DMS79 treated with DMSO at 0.1 percent for 48 hours (cell line): ENCODE measurements around the gene SLC35F6.
A peak's percentile ranks its signal among the peaks of the same experiment; 100 is the strongest.

Experiments used
- DNase-seq: peaks from one replicate; lab custom pipeline; 2025; lab: John Stamatoyannopoulos, UW

Gene SLC35F6, protein sequence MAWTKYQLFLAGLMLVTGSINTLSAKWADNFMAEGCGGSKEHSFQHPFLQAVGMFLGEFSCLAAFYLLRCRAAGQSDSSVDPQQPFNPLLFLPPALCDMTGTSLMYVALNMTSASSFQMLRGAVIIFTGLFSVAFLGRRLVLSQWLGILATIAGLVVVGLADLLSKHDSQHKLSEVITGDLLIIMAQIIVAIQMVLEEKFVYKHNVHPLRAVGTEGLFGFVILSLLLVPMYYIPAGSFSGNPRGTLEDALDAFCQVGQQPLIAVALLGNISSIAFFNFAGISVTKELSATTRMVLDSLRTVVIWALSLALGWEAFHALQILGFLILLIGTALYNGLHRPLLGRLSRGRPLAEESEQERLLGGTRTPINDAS

DNA sequence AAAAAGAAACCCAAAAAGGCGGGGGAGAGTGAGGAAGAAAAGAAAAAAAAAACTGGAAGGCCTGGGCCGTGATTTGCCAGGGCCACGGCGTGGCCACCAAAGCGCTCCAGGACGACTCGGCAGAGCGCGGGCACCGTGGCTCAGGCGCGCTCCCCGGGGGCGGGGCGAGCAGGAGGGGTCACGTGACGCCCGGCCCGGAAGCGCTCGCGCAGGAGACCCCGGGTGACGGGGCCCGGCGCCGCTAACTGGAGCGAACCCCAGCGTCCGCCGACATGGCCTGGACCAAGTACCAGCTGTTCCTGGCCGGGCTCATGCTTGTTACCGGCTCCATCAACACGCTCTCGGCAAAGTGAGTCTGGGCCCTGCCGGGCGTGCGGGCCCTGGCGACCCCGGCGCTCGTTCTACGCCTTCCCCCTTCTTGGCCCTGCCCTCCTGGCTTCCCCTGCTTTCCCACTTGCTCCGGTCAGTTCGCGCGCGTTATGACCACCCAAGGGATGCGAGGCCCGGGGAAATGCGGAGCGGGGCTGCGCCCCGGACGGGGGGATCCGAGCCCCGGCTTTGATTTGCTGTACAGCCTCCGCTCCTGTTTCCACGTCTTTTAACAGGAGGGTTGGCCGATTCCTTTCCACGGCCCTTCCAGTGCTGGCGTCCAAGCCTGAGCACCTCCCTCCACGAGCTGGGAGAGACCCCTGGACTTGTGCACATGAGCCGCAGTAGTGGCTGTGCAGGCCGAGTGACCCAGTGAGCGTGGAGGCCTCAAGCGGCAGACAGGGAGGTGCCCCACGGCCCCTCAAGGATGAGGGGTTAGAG is at the start of gene SLC35F6:
Gene SLC35F6, plus strand, starts transcription at position 207 of the 810 bp plus-strand sequence. Its CDS starts 66 bp downstream, at position 273.
- peak; percentile 56 for DNase-seq

DNA sequence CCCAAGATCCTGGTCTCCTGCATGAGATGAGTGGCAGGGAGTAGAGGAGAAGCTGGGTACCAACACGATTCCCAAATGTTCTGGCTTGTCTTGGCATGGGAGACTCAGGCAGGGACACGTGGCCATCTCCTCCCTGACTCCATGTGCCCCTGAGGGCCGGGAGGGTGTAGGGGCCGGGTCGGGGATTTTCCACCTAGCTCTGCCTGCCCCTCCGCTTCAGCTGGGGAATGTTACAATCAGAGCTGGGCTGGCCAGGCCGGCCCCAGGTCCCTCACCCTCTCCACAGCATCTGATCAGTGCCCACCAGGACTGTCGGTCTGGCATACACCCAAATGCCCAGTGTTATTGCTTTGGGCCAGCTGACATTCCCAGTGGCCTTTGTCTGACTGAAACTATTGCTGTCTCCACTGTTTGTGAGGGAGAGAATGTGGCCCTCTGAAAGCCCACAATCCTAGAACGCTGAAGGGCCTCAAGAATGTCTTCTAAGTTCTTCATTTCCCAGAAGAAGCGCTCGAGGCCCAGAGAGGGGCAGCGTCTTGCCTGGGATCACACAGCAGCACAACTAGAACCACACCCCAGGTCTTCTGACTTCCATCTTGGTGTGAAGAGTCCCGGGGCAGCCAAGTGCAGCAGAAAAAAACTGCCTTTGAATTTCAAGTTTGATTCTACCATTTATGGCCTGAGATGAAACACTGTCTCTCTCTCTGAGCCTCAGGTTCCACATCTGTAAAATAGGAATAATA is 48.4 kb upstream of the SLC35F6 start:
- no peak for DNase-seq

DNA sequence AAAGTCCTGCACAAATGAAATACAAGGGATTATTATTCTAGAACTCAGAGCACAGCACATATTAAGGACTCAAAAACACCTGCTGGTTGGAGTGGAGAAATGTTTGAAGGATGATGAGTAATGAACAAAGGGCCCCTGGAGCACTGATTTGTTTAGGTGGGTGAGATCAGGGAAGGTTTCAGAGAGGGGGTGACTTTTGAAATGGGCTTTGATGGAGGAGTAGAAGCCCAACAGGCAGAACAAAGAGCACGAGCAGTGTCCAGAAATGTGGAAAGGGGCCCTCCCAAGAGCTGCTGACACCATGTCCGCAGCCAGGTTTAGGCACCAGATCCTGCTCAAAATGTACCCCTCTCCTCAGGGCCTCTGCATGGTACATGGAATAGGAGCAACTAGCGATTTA is 47.7 kb upstream of the SLC35F6 start:
- no peak for DNase-seq

DNA sequence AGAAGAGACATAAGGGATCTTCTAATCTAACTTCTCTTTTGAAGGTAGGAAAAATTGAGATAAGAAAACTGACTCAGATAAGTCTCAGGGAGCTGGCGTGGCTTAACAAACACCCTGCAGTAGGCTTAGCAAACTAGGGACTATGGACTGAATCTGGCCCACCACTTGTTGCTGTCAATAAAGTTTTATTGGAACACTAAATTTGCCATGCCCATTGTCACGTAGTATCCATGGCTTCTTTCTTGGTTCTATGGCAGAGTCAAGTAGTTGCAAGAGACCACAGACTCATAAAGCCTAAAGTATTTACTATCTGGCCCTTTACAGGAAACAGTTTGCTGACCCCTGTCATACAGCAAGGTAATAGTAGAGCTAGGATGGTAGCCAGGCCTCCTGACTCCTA is 47.3 kb upstream of the SLC35F6 start:
- no peak for DNase-seq

DNA sequence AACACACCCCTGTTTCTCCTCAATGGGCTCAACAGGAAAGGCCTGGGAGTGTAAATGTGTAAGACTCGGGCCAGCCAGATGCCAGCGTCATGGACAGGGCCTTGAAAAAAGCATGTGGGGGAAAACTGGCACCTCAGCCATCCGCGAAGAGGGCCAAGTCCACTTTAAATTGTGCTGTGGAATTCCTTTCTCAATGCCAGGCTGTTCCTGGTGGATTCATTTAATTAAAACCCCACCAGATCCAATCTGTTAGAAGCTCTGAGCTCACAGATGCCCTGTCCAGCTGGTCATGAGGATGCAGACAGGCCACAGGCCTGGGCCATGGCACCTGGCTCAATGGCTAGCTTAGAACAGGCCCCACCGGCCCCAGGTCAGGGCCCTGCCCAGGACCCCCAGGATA is 46.7 kb upstream of the SLC35F6 start:
- no peak for DNase-seq

DNA sequence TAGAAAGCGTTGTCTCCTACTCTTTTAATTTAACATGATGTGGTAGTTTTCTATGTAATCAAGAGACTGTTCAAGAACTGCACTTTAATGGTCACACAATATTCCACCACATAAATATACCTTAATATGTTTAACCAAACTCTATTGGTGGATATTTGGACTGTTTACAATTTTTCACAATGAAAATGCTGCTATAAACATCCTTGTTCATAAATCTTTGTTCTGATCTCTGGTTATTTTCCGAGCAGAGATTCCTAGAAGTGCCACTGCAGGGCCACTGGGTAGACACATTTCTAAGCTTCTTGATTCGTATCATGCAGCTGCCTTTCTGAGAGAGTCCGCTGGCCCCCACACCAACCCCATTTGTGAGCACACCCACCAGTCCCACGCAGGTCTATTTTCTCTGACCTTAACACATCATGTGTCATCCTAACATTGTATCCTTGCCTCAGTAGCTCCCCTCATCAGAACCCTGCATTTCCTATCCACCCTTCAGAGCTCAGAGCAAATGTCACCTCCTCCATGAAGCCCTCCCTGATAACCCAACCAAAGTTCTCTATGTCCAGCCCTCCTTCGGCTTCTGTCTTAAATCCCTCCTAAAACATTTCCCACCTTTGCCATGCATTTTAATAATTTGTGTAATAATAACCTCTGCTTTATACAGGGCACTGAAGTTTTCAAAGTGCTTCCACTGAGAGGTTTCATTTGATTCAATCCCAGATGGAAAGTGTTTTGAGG is 45.0 kb upstream of the SLC35F6 start:
- DNase-seq: no peak

DNA sequence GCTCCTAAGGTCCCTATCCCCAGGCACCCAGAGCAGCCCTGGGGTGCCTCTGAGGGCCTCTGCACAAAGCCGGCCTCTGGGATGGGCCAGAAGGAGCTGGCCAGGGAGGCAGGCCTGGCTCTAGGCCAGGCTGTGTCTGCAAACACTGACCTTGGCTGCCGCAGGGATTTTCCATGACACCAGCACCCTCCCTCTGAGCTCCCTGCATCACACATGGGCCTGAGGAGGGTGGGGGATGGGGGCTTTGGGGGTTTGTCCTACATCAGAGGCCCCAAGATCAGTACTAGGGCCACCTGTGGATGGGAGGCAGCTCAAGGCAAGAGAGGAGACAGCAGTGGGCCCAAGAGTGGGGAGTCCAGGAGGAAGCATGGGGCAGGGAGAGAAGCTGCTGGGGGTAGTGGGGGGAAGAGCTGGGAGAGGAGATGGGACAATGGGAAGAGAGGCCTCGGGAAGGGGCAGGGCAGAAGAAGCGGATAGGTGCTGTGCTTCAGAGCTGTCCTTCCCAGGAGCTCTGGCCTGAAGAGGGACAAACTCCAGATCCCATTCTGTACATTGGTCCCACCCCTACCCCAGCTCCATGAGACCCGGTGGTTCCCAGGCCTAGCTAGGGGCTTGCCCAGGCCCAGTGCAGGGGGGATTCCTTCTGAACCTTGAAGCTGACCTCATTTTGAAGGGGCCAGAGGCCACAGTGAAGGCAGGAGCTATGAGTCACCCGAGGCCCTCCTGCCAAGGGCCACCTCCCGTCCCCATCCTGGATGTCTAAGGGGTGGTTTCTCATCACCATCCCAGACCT is 43.6 kb upstream of the SLC35F6 start:
- DNase-seq: no peak

DNA sequence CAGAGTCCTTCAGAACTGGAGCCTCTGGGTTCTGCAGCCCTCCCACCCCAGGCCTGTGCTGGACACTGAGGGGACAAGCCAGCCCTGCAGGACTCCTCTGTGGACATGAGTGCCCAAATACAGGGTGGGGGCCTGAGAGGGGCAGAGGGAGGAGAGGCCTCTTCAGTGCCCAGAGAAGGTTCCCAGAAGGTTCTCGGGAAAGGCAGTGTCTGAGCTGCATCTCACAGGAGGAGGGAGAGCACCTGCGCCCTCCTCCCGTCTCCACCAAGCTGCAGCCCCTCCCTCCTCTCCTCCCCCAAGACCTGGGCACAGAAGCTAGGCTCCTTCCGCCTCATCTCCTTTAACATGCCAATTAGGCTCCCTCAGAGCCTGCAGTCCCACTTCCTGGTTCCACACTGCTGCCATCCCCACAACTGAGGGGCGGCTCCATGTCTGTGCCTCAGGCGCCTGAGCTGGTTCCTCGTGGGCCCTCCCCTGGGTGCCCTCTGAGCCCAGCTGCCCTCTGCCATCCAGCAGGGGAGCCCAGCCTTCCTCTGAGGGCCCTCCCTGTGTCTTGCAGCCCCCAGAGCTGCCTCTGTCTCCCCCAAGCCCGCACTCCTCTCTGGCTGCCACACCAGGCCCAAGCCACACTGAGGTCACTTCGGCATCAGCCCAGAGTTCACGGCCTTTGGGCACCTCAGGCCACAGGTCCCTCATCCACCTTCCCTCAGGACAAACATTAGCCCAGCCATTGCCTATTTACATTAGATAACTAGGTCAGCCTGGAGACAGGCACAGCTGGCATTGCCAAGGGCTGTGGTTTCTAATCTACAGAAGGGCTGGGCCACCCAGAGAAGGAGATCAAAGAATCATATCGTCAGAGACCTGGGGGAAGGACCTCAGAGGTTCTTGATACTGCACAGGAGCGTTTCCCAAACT is 42.7 kb upstream of the SLC35F6 start:
- peak; percentile 89 for DNase-seq

DNA sequence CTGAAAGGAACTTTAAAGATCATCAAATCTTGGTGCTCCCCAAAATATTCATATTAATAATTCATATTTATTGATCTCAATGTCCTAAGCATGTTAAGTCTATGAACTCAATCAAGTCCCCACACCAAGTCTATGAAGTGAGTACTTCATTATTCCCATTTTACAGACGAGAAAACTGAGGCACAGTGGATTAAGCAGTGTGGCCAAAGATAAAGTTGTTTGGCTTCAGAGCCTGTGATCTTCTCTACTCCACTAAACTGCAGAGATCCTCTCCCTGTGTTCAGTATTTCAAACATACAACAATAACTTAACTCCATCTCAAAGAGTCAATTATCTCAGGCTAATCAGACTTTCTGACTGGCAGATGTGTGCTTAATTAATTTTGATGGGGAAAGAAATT is 41.8 kb upstream of the SLC35F6 start:
- DNase-seq: no peak

DNA sequence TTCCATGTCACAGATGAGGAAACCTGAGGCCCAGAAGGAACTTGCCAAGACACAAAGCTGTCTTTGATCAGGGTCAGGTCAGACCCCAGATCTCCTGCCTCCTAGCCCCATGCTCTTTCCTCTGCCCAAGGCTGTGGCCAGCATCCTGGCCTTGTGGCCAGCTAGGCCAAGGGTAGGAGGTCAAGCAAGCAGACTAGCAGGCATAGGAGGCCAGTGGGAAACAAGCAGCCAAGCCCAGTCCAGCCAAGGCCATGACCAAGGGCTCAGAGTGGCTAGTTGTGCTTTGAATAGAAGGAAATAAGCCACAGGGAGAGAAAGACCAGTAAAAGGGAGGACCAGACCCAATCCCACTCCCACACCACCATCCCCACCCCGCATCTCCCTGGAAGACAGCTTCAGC is 41.2 kb upstream of the SLC35F6 start:
- no peak for DNase-seq

DNA sequence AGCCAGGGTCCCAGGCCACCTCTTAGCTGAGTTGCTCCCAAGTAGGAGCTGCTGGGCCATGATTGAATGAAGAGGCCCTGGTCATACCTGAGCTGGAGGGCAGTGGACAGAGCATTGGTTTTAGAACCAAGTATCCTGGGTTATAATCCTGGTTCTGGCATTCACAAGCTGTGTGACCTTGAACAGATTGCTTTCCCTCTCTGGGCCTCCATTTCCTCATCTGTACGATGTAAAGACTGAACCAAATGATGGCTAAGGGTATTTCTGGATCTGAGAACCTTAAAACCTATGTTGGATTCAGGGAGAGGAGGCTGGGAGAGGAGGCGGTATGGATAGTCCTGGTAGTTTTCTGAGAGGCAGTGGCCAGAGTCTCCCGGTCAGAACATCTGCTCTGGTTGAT is 40.6 kb upstream of the SLC35F6 start:
- DNase-seq: no peak

DNA sequence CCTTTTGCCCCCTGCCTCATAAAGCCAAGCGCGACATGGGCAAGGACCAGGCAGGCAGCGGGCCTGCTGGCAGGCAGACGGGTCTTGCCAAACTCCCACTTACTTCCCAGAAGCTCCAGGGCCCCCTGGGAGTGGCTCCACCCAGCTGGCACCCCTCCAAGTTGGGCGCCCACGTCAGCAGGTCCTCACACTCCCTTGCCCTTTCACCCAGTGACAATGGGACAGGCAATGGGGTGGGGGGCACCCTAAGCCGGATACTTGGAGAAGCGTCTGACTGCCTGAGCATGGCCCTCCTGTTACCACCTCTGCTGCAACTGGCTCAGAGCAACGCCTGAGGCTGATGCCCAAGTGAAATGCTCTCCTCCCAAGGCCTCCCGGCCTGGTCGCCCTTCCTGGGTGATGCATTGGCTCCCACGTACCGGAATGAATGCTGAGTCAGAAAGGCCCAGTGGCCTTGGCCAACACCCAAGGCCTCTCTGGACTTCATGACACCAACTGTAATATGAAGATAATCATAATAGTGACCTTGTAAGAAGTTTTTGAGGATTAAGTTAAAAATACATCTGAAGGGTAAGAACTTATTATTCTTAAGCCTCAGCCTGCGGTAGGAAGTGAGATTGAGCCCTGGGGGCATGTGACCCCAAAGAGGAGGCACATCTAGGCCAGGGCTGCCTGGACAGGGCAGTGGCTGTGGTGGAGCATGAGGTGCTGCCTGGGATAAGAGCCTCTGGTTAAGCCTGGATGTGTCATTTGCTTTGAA is 39.9 kb upstream of the SLC35F6 start:
- DNase-seq: peak; percentile 8

DNA sequence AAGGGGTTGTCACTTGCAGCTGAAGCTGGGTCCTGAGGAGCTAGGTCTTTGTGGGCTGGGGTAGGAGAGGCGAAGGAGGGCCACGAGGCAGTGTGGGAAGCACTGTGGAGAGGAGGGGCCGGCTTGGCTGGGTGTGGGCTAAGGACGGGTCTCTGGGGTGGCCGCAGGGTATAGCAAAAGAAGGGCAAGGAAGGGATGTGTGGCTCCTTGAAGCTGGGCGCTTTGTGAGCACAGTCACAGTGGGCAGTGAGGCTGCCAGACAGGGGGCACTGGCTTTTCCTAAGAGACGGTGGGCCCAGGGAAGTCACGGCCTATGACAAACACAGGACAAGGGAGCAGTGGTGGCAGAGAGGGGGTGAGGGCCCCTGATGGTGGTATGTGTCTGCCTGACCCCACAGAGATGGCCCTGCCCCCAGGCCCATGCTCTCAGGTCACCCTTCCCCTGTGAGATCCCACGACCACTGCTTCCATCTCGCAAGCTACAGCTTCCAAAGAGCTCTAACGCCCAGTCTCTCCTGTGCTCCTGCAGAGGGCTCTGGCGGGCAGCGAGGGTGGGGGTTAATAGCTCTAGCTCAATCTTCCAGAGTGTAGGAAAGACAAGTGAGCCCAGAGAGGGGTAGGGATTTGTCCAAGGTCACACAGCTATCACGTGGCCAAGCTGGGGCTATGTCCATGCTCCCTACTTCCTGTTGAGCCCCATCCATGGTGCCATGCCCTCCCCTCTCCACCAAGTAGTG is 39.1 kb upstream of the SLC35F6 start:
- DNase-seq: no peak

DNA sequence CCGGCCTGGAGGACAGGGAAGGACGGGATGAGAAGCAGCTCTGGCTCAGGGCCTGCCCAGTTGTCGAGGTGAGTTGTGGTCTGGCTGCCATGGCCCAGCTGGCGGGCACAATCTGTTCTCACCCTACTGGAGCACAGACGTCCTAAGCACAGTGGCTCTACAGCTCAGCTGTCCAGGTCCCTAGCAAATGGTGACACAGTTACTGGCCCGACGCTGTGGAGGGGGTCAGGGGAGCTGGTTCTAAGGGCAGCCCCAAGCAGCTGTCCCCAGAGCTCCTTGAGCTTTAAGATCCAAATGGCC is 38.6 kb upstream of the SLC35F6 start:
- DNase-seq: no peak

DNA sequence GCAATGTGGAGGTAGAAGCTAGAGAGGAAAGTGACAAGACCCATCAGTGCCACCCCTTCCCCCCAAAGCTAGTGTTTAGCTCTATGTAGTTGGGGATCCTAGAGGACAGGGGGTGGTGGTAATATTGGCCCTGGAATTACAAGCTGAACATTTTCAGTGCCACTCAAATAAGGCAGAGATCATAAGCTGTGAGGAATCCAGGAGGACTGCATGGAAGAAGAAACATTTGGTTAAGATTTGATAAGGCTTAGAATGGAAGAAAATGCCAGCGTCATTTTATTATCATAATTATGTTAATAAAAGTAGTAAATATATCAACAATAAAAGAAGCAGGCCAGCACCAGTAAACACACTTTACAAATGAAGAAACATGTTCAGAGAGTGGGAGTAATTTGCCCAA is 37.9 kb upstream of the SLC35F6 start:
- DNase-seq: no peak

DNA sequence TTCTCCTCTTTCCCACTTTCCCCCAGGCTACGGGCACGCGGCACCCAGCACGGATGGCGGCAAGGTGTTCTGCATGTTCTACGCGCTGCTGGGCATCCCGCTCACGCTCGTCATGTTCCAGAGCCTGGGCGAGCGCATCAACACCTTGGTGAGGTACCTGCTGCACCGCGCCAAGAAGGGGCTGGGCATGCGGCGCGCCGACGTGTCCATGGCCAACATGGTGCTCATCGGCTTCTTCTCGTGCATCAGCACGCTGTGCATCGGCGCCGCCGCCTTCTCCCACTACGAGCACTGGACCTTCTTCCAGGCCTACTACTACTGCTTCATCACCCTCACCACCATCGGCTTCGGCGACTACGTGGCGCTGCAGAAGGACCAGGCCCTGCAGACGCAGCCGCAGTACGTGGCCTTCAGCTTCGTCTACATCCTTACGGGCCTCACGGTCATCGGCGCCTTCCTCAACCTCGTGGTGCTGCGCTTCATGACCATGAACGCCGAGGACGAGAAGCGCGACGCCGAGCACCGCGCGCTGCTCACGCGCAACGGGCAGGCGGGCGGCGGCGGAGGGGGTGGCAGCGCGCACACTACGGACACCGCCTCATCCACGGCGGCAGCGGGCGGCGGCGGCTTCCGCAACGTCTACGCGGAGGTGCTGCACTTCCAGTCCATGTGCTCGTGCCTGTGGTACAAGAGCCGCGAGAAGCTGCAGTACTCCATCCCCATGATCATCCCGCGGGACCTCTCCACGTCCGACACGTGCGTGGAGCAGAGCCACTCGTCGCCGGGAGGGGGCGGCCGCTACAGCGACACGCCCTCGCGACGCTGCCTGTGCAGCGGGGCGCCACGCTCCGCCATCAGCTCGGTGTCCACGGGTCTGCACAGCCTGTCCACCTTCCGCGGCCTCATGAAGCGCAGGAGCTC is 36.2 kb upstream of the SLC35F6 start:
- DNase-seq: no peak

DNA sequence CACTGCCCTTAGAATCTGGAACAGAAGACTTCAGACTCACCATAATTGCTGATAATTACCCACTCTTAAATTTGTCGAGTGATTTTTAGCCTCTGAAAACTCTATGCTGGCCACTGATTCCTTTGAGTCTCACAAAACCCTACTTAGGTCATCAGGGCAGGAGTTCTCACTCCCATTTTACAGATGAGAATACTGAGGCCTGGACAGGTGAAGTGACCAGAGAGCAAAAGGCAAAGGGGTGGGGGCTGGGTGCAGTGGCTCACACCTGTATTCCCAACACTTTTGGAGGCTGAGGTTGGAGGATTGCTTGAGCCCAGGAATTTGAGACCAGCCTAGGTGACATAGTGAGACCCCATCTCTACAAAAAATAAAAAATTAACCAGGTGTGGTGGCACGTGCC is 34.8 kb upstream of the SLC35F6 start:
- DNase-seq: no peak
